Epithelial cell of proximal tubule (primary cell): ENCODE measurements around the gene EFR3B. TPM values are rescaled to one million over a fixed set of nuclear protein-coding genes. Genes with fewer than 3 reads are reported as not detected.
A peak's percentile ranks its signal among the peaks of the same experiment; 100 is the strongest.
"Not testable (repeated sequence)": the region's sequence is repeated elsewhere in the genome, so short reads cannot be mapped to it uniquely, and the experiment has no call there.

Experiments used
- DNase-seq: peaks from one replicate; pipeline ENCODE4 v3.0.0-alpha.2; 2011; ENCODE audit warnings: low read depth
- H3K4me3 ChIP-seq: 2 replicates; pipeline ENCODE4 v1.5.1; 2011; ENCODE audit warnings: low read depth, mild to moderate bottlenecking, low read length
- total RNA-seq: library from RNA; depleted of rRNA; stranded (reverse); fragments of >200 nt; gene quantifications from 2 replicates; pipeline ENCODE4 v1.2.3, GENCODE V29; 2015
- TF ChIP-seq, protein P1 (sequence below): conservative IDR thresholded peaks from 2 replicates; pipeline ENCODE4 v1.5.1; 2012; ENCODE audit warnings: low read depth, mild to moderate bottlenecking, low read length

Gene EFR3B, protein sequence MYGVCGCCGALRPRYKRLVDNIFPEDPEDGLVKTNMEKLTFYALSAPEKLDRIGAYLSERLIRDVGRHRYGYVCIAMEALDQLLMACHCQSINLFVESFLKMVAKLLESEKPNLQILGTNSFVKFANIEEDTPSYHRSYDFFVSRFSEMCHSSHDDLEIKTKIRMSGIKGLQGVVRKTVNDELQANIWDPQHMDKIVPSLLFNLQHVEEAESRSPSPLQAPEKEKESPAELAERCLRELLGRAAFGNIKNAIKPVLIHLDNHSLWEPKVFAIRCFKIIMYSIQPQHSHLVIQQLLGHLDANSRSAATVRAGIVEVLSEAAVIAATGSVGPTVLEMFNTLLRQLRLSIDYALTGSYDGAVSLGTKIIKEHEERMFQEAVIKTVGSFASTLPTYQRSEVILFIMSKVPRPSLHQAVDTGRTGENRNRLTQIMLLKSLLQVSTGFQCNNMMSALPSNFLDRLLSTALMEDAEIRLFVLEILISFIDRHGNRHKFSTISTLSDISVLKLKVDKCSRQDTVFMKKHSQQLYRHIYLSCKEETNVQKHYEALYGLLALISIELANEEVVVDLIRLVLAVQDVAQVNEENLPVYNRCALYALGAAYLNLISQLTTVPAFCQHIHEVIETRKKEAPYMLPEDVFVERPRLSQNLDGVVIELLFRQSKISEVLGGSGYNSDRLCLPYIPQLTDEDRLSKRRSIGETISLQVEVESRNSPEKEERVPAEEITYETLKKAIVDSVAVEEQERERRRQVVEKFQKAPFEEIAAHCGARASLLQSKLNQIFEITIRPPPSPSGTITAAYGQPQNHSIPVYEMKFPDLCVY
- total RNA-seq: 1.3 and 2.6 TPM in 2 replicates

DNA sequence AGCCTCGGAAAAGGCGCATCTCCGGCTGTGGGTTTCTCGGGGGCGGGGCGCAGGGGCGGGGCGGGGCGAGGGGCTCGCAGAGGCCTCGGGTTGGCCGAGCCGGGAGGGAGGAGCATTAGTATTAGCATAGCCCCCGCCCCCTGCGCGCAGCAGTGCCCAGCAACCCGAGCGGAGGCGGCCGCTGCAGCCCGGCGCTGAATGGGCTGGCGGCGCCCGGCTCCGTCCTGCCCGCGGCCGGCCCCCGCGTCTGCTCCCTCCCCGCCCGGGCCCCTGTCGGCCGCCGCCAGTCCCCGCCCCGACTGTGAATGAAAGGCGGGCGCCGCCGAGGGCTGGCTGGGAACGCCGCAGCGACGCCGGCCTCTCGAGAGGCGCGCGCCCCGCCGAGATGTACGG, at the start of gene EFR3B:
Gene EFR3B, plus strand, starts transcription at position 149 of the 393 bp plus-strand sequence. Its CDS starts 237 bp downstream, at position 386.
- DNase-seq: no peak
- peak within 1 kb of the TSS; percentile 62 for H3K4me3 ChIP-seq
- TF ChIP-seq, protein P1, sequence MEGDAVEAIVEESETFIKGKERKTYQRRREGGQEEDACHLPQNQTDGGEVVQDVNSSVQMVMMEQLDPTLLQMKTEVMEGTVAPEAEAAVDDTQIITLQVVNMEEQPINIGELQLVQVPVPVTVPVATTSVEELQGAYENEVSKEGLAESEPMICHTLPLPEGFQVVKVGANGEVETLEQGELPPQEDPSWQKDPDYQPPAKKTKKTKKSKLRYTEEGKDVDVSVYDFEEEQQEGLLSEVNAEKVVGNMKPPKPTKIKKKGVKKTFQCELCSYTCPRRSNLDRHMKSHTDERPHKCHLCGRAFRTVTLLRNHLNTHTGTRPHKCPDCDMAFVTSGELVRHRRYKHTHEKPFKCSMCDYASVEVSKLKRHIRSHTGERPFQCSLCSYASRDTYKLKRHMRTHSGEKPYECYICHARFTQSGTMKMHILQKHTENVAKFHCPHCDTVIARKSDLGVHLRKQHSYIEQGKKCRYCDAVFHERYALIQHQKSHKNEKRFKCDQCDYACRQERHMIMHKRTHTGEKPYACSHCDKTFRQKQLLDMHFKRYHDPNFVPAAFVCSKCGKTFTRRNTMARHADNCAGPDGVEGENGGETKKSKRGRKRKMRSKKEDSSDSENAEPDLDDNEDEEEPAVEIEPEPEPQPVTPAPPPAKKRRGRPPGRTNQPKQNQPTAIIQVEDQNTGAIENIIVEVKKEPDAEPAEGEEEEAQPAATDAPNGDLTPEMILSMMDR: no peak

DNA sequence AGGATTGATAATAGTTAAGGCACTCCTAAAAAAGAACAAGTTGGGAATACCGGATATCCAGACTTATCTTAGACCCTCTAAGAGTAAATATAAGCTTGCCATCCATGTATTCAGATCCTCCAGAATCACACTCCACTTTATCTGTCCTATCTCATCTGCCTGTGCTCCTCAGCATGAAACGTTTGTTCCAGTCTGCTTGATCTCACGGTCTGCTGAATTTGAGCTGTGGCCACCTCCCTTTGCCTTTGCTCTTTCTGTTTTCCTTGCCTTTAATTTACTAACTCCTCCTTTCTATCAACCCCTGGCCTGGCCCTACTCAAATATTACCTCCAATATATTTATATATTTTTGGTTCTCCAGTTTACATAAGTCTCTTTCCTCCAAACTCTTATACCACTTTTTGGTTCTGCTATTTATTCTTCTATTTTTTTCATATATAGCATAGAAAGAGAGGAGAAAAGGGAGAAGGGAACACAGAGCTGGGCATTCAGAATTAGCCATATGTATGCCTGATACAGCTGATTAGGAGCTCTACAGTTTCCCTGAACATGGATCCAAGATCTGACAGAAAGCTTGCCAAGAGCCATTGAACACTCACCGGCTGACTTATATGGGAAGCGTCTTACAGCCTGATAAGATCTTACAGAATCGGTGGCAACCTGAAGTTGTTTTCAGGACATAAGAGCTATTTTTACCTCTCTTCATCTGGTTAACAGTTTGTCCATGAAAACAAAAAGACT, 48.3 kb upstream of the EFR3B start:
- DNase-seq: no peak
- TF ChIP-seq, protein P1: no peak
- no peak overlapping the region for H3K4me3 ChIP-seq

DNA sequence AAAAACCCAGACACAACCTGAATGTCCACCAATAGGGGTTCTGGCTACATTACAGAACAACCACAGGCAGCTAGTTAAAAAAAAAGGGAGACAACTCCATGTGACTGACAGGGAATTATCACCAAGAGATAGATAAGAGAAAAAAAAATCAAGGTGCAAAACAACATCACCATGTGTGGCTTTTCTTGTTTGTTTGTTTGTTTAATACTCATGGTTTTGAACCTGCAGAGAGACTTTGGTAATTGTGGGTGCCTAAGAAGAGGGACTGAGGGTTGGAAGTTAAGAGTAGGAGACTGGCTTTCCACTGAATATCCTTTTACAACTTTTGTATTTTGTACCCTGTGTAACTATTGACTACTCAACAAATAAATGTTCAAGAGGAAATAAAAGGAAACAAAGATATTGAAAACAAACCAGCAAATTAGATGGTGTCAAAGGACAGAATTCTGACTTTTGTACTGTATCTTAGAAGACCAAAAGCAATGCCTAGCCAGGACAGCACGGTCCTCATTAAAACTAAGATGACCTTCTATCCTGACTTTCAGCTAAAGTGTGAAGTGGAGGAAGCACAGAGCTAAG, 47.6 kb upstream of the EFR3B start:
- H3K4me3 ChIP-seq: no peak overlapping the region
- TF ChIP-seq, protein P1: no peak
- no peak for DNase-seq

DNA sequence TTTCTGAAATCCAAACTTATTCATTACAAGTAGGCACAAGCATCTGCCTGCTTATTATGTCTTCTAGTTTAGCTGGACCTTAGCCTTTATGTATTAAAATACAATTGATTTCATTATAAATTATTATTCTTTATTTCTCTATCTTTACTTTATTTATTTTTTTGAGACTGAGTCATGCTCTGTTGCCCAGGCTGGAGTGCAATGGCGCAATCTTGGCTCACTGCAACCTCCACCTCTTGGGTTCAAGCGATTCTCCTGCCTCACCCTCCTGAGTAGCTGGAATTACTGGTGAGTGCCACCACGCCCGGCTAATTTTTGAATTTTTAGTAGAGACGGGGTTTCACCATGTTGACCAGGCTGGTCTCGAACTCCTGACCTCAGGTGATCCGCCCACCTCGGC, 42.8 kb upstream of the EFR3B start:
- not testable (repeated sequence) for H3K4me3 ChIP-seq

DNA sequence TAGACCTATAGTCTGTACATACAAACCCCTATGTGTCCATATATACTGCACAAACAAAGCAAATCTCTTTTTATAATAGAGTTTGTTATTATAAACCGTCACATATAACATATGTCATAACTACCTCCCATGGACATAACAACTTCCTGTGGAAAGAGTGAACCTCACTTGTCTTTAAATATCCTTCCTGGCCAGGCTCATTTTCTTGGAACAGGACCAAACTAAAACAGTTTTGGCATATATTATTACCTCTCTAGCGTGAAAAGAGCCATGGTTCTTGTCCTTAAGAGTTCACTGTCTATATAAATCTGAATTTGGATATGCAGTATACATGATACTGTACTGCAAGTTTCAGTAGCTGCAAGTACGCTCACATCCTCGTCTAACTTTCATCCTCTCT, 41.8 kb upstream of the EFR3B start:
- no peak for DNase-seq
- TF ChIP-seq, protein P1: no peak
- H3K4me3 ChIP-seq: no peak overlapping the region

More for the DNA sequence above, 42.8 kb upstream of the EFR3B start:
- not testable (repeated sequence) for DNase-seq

DNA sequence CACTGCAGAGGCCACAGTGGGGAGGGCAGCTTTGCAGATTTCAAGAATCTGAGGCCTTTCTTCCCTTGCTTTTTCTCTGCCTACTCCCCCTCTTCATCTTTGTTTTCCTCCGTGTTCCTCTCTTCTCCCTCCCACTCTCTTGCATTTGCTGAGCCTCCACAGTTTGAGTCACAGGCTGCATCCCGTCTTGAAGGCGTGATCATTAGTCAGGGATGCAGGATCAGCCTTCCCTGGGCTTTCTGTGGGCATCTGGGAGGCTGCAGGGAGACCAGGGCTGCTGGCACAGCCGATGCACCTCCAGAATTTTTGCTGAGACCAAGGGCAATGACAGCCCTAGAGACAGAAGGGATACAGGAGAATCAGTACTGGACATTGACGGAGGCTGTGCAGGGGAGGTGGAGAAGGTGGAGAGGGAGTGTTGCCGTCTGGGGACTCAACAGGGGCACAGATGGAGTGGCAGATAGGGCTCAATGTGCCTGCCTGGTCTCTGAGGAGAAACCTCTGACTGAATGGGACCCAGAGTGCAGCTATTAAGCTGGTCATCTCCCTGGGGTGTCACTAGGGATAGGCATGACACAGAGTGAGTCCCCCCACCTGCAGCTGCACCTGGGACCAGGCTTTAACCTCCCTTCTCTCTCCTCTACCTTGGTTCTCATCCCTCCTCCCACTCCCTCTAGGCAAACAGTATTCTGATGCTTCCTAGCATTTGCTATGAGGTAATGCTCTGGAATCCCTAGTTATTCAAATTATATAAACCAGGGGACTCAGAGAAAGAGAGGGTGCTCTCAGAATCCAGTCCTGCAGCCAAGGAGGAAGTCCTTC, 41.2 kb upstream of the EFR3B start:
- TF ChIP-seq, protein P1: no peak
- H3K4me3 ChIP-seq: no peak overlapping the region
- DNase-seq: no peak
